ENCODE measurements around the gene IPO4.

The IPO4 gene

DNA sequence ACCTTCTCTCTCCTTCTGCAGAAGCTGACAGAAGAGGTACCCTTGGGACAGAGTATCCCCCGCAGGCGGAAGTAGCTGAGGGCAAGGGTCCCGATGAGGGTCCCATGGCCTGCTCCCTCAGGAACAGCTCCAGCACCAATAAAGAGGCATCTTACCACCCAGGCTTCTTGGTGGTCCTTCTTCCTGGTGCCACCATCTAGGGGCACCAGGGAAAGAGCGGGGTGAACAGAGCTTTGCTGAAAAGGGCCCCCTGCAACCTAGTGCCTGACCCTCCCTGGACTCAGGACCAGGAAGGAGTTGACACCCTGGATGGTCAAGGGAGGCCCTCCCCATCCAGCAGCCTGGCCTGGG, 28.1 kb downstream of the IPO4 start:
- H3K27ac ChIP-seq: peak overlapping the region; percentile 94
- peaks cover 79% of the 10 kb centered on the region for H3K36me3 ChIP-seq
- TF ChIP-seq, protein P1, sequence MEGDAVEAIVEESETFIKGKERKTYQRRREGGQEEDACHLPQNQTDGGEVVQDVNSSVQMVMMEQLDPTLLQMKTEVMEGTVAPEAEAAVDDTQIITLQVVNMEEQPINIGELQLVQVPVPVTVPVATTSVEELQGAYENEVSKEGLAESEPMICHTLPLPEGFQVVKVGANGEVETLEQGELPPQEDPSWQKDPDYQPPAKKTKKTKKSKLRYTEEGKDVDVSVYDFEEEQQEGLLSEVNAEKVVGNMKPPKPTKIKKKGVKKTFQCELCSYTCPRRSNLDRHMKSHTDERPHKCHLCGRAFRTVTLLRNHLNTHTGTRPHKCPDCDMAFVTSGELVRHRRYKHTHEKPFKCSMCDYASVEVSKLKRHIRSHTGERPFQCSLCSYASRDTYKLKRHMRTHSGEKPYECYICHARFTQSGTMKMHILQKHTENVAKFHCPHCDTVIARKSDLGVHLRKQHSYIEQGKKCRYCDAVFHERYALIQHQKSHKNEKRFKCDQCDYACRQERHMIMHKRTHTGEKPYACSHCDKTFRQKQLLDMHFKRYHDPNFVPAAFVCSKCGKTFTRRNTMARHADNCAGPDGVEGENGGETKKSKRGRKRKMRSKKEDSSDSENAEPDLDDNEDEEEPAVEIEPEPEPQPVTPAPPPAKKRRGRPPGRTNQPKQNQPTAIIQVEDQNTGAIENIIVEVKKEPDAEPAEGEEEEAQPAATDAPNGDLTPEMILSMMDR (IDR thresholded peaks at IDR 0.05): no peak
- no peaks in the 10 kb centered on the region for H3K27me3 ChIP-seq
- H3K4me1 ChIP-seq (ENCODE audit: control insufficient read depth in 1 of 2, insufficient read depth in 1 of 2, low read depth in 1 of 2, low read length in 1 of 2): peaks cover 42 to 47% of the 10 kb centered on the region in 2 experiments
- peak overlapping the region in 1 of 2 experiments; percentile 83 for H3K4me3 ChIP-seq (ENCODE audit: low read depth in 1 of 2, low read length in 1 of 2)
- H3K9me3 ChIP-seq: no peaks in the 10 kb centered on the region

DNA sequence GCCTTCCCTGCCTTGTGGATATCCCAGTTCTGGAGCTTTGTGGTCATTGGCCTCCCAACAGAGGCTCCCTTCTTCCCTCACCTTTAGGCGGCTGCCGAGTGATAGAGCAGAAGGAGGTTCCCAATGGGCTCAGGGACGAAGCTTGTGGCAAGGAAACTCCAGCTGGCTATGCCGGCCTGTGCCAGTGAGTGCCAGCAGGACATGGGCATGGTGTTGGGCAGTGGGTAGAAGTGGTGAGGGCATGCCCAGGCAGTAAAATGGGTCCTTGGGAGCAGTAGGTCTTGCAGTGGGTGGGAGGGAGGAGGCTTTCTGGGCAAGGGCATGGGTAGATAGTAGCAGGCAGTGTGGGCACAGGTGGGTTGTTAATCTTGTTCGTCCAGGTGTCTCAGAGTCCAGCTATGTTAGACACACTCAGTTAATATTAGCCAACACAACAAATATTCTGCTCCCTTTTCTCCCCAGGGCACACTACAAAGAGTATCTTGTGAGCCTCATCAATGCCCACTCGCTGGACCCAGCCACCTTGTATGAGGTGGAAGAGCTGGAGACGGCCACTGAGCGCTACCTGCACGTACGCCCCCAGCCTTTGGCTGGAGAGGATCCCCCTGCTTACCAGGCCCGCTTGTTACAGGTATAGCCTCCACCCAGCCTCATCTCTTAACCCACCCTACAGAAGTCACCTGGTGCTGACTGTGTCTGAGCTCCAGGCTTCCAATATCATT, 28.7 kb downstream of the IPO4 start:
- peaks cover 79% of the 10 kb centered on the region for H3K36me3 ChIP-seq
- TF ChIP-seq, protein P1 (IDR thresholded peaks at IDR 0.05): no peak
- H3K27me3 ChIP-seq: no peaks in the 10 kb centered on the region
- H3K9me3 ChIP-seq: no peaks in the 10 kb centered on the region
- peaks cover 36 to 42% of the 10 kb centered on the region in 2 experiments for H3K4me1 ChIP-seq (ENCODE audit: control insufficient read depth in 1 of 2, insufficient read depth in 1 of 2, low read depth in 1 of 2, low read length in 1 of 2)
- peak overlapping the region; percentile 94 for H3K27ac ChIP-seq
- H3K4me3 ChIP-seq (ENCODE audit: low read depth in 1 of 2, low read length in 1 of 2): no peak overlapping the region

DNA sequence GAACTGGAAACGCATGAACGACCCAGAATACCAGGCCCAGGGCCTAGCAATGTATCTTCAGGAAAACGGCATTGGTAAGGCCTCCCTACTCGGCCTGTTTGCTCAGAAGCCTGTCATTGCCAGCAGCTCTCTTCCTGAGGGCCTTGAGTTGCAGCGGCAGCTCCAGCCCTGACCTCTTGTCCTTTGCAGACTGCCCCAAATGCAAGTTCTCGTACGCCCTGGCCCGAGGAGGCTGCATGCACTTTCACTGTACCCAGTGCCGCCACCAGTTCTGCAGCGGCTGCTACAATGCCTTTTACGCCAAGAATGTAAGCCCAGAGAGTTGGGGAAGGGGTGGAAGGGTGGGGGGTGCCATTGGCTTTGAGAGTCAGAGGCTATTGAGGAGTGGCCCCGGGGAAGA, 31.3 kb downstream of the IPO4 start:
- Histone ChIP-seq H3K4me3 (ENCODE audit: low read depth in 1 of 2, low read length in 1 of 2) (no peak overlapping the region), H3K9me3 (no peaks in the 10 kb centered on the region), H3K36me3 (peaks cover 75% of the 10 kb centered on the region), H3K27ac (no peak overlapping the region), H3K27me3 (no peaks in the 10 kb centered on the region), H3K4me1 (ENCODE audit: control insufficient read depth in 1 of 2, insufficient read depth in 1 of 2, low read depth in 1 of 2, low read length in 1 of 2) (peaks cover 14 to 16% of the 10 kb centered on the region in 2 experiments)
- TF ChIP-seq, protein P1 (IDR thresholded peaks at IDR 0.05): no peak

DNA sequence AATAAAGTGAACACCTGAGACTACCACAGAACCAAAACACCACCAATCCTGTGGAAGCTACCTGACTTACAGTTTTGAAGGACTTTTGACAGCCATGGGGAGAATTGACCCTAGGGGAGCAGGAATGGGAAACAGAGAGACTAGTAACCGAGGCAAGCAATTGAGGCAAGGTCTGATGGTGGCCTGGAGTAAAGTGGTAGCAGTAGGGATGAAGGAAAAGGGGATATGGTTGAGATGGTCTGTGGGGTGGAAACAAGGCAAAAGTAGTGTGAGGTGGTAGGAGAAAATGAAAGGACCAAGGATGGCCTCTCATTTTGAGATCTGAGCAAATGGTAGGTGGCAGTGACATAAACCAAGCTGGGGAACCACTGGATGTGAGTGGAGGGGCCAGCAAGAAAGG, 31.8 kb downstream of the IPO4 start:
- H3K36me3 ChIP-seq: peaks cover 79% of the 10 kb centered on the region
- no peak overlapping the region for H3K27ac ChIP-seq
- no peaks in the 10 kb centered on the region for H3K9me3 ChIP-seq
- no peak overlapping the region for H3K4me3 ChIP-seq (ENCODE audit: low read depth in 1 of 2, low read length in 1 of 2)
- TF ChIP-seq, protein P1 (IDR thresholded peaks at IDR 0.05): no peak
- H3K4me1 ChIP-seq (ENCODE audit: control insufficient read depth in 1 of 2, insufficient read depth in 1 of 2, low read depth in 1 of 2, low read length in 1 of 2): peaks cover 9 to 11% of the 10 kb centered on the region in 2 experiments
- H3K27me3 ChIP-seq: no peaks in the 10 kb centered on the region

DNA sequence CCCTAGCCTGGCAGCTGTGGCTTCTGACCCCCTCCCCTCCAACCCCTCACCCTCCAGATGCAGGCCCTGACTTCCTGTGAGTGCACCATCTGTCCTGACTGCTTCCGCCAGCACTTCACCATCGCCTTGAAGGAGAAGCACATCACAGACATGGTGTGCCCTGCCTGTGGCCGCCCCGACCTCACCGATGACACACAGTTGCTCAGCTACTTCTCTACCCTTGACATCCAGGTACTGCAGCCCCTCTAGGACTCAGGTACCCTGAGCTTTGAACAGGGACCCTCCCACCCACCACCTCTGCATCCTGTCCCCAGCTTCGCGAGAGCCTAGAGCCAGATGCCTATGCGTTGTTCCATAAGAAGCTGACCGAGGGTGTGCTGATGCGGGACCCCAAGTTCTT, 33.5 kb downstream of the IPO4 start:
- Histone ChIP-seq H3K4me3 (ENCODE audit: low read depth in 1 of 2, low read length in 1 of 2) (no peak overlapping the region), H3K27ac (peak overlapping the region; percentile 41), H3K27me3 (no peaks in the 10 kb centered on the region), H3K9me3 (no peaks in the 10 kb centered on the region), H3K4me1 (ENCODE audit: control insufficient read depth in 1 of 2, insufficient read depth in 1 of 2, low read depth in 1 of 2, low read length in 1 of 2) (peaks cover 0 to under 1% of the 10 kb centered on the region in 2 experiments), H3K36me3 (peaks cover 89% of the 10 kb centered on the region)
- TF ChIP-seq, protein P1 (IDR thresholded peaks at IDR 0.05): no peak
